ENCODE results near the gene FAM20C. TPM values are rescaled to one million over a fixed set of nuclear protein-coding genes. Genes with fewer than 3 reads are reported as not detected.

Gene FAM20C
- total RNA-seq, 1 experiment from 2014 or later: 34.0 TPM

DNA sequence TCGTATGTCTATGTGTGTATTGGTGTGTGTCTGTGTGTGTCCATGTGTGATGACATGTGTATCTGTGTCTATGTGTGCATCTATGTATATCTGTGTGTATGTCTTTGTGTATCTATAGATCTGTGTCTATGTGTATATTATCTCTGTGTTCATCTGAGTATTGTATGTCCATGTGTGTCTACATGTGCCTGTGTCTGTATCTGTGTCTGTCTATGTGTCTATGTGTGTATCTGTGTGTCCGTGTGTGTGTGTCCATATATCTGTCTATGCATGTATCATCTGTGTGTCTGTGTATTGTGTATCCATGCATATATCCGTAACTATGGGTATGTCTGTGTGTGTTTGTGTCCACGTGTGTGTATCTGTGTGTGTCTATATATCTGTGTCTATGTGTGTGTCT is 2.7 kb upstream of the FAM20C start:
- intact Hi-C loops (cut with micrococcal nuclease; ENCODE audit: unreplicated experiment): no loop called here

DNA sequence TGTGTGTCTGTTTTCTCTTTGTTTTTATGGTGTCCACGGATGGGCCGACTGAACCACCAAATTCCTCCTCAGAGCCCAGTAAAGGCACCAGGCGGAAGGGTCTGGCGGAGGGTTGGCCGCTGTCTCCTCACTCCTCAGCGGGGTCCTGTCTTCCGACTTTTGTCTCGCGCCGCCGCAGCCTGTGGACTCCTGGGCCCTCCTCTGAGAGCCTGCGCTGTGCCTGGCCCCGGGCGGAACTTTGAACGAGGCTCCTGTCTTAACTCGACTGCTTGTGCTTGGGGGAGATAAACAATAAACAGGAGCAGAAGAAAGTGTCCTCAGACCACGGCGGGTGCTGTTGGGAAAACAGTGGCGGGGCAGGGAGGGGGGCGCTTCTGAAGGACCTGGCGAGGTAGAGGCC is 2.2 kb upstream of the FAM20C start:
- no TSS peak for BruUV-seq (replicated peaks)
- Histone ChIP-seq H3K27me3 (replicated peaks; ENCODE audit: control insufficient read depth, insufficient read depth, low read length) (no peaks in the 10 kb centered on the region), H3K9me3 (no peaks in the 10 kb centered on the region), H3K36me3 (ENCODE audit: control insufficient read depth, insufficient read depth, low read length) (no peaks in the 10 kb centered on the region; the same call in 1 of the 2 replicates), H3K4me1 (peaks cover 13% of the 10 kb centered on the region; the same call in 1 of the 2 replicates), H3K4me3 (ENCODE audit: low read depth, low read length) (no peak overlapping the region)
- TF ChIP-seq, protein P1, sequence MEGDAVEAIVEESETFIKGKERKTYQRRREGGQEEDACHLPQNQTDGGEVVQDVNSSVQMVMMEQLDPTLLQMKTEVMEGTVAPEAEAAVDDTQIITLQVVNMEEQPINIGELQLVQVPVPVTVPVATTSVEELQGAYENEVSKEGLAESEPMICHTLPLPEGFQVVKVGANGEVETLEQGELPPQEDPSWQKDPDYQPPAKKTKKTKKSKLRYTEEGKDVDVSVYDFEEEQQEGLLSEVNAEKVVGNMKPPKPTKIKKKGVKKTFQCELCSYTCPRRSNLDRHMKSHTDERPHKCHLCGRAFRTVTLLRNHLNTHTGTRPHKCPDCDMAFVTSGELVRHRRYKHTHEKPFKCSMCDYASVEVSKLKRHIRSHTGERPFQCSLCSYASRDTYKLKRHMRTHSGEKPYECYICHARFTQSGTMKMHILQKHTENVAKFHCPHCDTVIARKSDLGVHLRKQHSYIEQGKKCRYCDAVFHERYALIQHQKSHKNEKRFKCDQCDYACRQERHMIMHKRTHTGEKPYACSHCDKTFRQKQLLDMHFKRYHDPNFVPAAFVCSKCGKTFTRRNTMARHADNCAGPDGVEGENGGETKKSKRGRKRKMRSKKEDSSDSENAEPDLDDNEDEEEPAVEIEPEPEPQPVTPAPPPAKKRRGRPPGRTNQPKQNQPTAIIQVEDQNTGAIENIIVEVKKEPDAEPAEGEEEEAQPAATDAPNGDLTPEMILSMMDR (IDR thresholded peaks at IDR 0.05; ENCODE audit: insufficient read depth in 1 of 2, low read depth in 1 of 2, low read length in 1 of 2, severe bottlenecking in 1 of 2, unreplicated experiment in 1 of 2): no peak
- DNase-seq: no peak
- no peak overlapping the region for H3K4me3 Mint-ChIP-seq (ENCODE audit: unreplicated experiment)
- CTCF ChIA-PET: no interaction called here
- no peaks in the 10 kb centered on the region for H3K36me3 Mint-ChIP-seq (ENCODE audit: insufficient read depth, unreplicated experiment)
- no peaks in the 10 kb centered on the region for H3K9me3 Mint-ChIP-seq (ENCODE audit: unreplicated experiment)
- H3K4me1 Mint-ChIP-seq (ENCODE audit: low read depth, unreplicated experiment): peaks cover 7% of the 10 kb centered on the region
- intact Hi-C loops (cut with micrococcal nuclease; ENCODE audit: unreplicated experiment): no loop called here
- no peak overlapping the region for H3K27ac Mint-ChIP-seq (ENCODE audit: unreplicated experiment)
- H3K27me3 Mint-ChIP-seq (ENCODE audit: insufficient read depth, unreplicated experiment): no peaks in the 10 kb centered on the region
- POLR2A ChIA-PET: no interaction called here

More for the DNA sequence above, 2.7 kb upstream of the FAM20C start:
- H3K4me3 ChIP-seq (ENCODE audit: low read depth, low read length): no peak overlapping the region
- H3K36me3 Mint-ChIP-seq (ENCODE audit: insufficient read depth, unreplicated experiment): no peaks in the 10 kb centered on the region
- DNase-seq: no peak
- BruUV-seq (replicated peaks): TSS peak; percentile 46
- H3K27ac Mint-ChIP-seq (ENCODE audit: unreplicated experiment): no peak overlapping the region
- no peaks in the 10 kb centered on the region for H3K9me3 ChIP-seq
- no peaks in the 10 kb centered on the region for H3K36me3 ChIP-seq (ENCODE audit: control insufficient read depth, insufficient read depth, low read length)
- CTCF ChIA-PET: no interaction called here
- no peak overlapping the region for H3K4me3 Mint-ChIP-seq (ENCODE audit: unreplicated experiment)
- TF ChIP-seq, protein P1 (IDR thresholded peaks at IDR 0.05; ENCODE audit: insufficient read depth in 1 of 2, low read depth in 1 of 2, low read length in 1 of 2, severe bottlenecking in 1 of 2, unreplicated experiment in 1 of 2): no peak
- no peaks in the 10 kb centered on the region for H3K9me3 Mint-ChIP-seq (ENCODE audit: unreplicated experiment)
- H3K4me1 ChIP-seq: peaks cover 13% of the 10 kb centered on the region; the same call in 1 of the 2 replicates
- peaks cover 6% of the 10 kb centered on the region for H3K4me1 Mint-ChIP-seq (ENCODE audit: low read depth, unreplicated experiment)
- no peaks in the 10 kb centered on the region for H3K27me3 ChIP-seq (replicated peaks; ENCODE audit: control insufficient read depth, insufficient read depth, low read length)
- H3K27me3 Mint-ChIP-seq (ENCODE audit: insufficient read depth, unreplicated experiment): no peaks in the 10 kb centered on the region
- POLR2A ChIA-PET: no interaction called here

DNA sequence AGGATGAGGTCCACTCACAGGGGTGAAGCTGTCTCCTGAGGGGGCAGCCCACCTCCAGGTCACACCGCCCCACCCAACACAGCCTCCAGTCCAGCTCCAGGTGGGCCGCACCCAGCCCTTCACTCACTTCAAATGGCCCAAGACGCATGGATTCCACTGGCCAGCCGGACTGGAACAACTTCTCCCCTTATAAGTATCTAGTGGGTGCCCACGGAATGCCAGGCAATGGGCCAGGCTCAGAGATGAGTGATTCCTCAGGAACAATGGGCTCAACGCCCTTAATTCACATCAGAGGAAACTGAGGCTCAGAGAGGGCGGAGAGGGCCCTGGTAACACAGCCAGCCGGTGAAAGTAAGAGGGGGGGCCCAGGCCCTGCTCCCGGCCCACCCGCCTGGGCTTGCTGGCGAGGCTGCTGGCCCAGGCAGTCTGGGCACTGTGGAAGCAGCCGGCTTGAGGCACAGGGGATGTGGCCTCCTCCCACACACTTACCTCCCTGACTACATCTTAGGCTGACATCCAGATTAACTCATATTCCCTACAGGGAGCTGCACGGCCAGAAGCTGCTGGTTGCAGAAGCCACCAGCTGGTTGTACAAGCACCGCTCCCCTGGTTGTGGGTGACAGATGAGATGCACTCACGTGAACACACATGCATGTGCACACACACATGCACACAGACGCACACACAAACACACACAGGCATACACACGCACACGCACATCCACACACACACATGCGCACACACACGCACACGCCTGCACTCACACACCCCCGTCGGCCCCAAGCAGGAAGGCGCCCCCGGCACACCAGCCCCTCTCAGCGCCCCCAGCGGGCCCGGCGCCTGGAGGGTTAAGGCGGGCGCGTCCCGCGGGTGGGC is 1.0 kb upstream of the FAM20C start:
- DNase-seq: peak in 1 of 2 experiments; percentile 31
- Histone ChIP-seq H3K36me3 (ENCODE audit: control insufficient read depth, insufficient read depth, low read length) (no peaks in the 10 kb centered on the region; the same call in 1 of the 2 replicates), H3K9me3 (no peaks in the 10 kb centered on the region), H3K4me3 (ENCODE audit: low read depth, low read length) (peak overlapping the region; percentile 79), H3K27me3 (replicated peaks; ENCODE audit: control insufficient read depth, insufficient read depth, low read length) (no peaks in the 10 kb centered on the region), H3K4me1 (peaks cover 13% of the 10 kb centered on the region; the same call in 1 of the 2 replicates)
- TSS peak; percentile 28 for BruUV-seq (replicated peaks)
- H3K9me3 Mint-ChIP-seq (ENCODE audit: unreplicated experiment): no peaks in the 10 kb centered on the region
- peak overlapping the region; percentile 64 for H3K4me3 Mint-ChIP-seq (ENCODE audit: unreplicated experiment)
- no peak overlapping the region for H3K27ac Mint-ChIP-seq (ENCODE audit: unreplicated experiment)
- TF ChIP-seq, protein P1 (IDR thresholded peaks at IDR 0.05; ENCODE audit: insufficient read depth in 1 of 2, low read depth in 1 of 2, low read length in 1 of 2, severe bottlenecking in 1 of 2, unreplicated experiment in 1 of 2): no peak
- POLR2A ChIA-PET: interaction anchor here (0.7 to 1.0 kb wide), 2 partner anchors 13 to 42 kb away, joined by 6 to 8 read pairs; no protein-coding TSS in a partner anchor
- CTCF ChIA-PET: interaction anchor here (0.9 to 1.0 kb wide), 2 partner anchors 9 to 20 kb away, joined by 3 to 5 read pairs; no protein-coding TSS in a partner anchor
- peaks cover 16% of the 10 kb centered on the region for H3K4me1 Mint-ChIP-seq (ENCODE audit: low read depth, unreplicated experiment)
- H3K36me3 Mint-ChIP-seq (ENCODE audit: insufficient read depth, unreplicated experiment): no peaks in the 10 kb centered on the region
- no peaks in the 10 kb centered on the region for H3K27me3 Mint-ChIP-seq (ENCODE audit: insufficient read depth, unreplicated experiment)
- intact Hi-C loops (cut with micrococcal nuclease; ENCODE audit: unreplicated experiment): no loop called here

All from Caco-2 (cell line).